ENCODE measurements around the gene PVALB.
"Not testable (repeated sequence)": the region's sequence is repeated elsewhere in the genome, so short reads cannot be mapped to it uniquely, and the experiment has no call there.

The PVALB gene

GRCh38 chr22:36758792-36759271 is 58.0 kb downstream of the PVALB start:
- H3K9me3 ChIP-seq (ENCODE audit: control insufficient read depth, low read length), result no peaks in the 10 kb centered on the region
- peaks cover 6% of the 10 kb centered on the region for H3K36me3 ChIP-seq (ENCODE audit: control insufficient read depth, insufficient read depth, low read length)
- H3K4me1 ChIP-seq (ENCODE audit: control insufficient read depth, insufficient read depth, low read length), result no peaks in the 10 kb centered on the region
- no peak overlapping the region for H3K4me3 ChIP-seq (ENCODE audit: insufficient read depth, low read depth, low read length)
- H3K27me3 ChIP-seq (ENCODE audit: control insufficient read depth, insufficient read depth, low read length, poor library complexity, severe bottlenecking), result no peaks in the 10 kb centered on the region
- 88% methylated on average over 15 of the region's 15 CpGs for WGBS, 2 experiments
- no peak overlapping the region for H3K27ac ChIP-seq (ENCODE audit: insufficient read depth, low read depth, low read length, poor library complexity, severe bottlenecking)

DNA sequence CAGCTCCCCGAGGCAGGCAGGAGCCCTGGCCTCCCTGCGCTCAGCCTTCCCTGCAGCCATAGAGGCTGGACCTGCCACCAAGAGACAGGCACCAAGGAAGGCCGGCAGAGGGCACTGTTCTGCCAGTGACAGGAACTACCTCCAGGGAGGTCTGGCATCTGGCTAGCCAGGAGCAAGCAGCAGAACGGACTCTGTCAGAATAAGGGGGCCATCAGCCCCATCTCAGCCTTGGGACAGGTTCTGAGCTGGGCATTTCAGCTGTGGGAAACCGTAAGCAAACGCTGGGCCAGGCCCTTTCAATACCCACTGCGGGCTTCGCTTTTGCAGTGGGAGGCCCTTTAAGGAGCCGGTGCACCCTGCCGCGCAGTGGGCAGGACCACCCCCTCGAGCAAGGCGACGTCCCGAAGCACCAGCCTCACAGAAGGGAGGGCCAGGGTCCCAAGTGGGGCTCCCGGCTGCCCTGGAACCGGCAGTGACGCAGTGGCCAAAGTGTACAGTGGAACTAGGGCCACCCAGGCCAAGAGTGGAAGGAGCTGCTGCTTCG is 59.1 kb downstream of the PVALB start:
- WGBS, 2 experiments, result 73 to 76% methylated on average over 18 to 19 of the region's 19 CpGs
- Histone ChIP-seq H3K36me3 (ENCODE audit: control insufficient read depth, insufficient read depth, low read length) (peaks cover 2% of the 10 kb centered on the region), H3K4me3 (ENCODE audit: insufficient read depth, low read depth, low read length) (no peak overlapping the region), H3K4me1 (ENCODE audit: control insufficient read depth, insufficient read depth, low read length) (no peaks in the 10 kb centered on the region), H3K27me3 (ENCODE audit: control insufficient read depth, insufficient read depth, low read length, poor library complexity, severe bottlenecking) (peaks cover 4% of the 10 kb centered on the region), H3K27ac (ENCODE audit: insufficient read depth, low read depth, low read length, poor library complexity, severe bottlenecking) (no peak overlapping the region), H3K9me3 (ENCODE audit: control insufficient read depth, low read length) (no peaks in the 10 kb centered on the region)

- Histone ChIP-seq H3K4me3 (ENCODE audit: insufficient read depth, low read depth, low read length) (no peak overlapping the region), H3K36me3 (ENCODE audit: control insufficient read depth, insufficient read depth, low read length) (no peaks in the 10 kb centered on the region), H3K27ac (ENCODE audit: insufficient read depth, low read depth, low read length, poor library complexity, severe bottlenecking) (no peak overlapping the region), H3K27me3 (ENCODE audit: control insufficient read depth, insufficient read depth, low read length, poor library complexity, severe bottlenecking) (peaks cover 4% of the 10 kb centered on the region), H3K4me1 (ENCODE audit: control insufficient read depth, insufficient read depth, low read length) (no peaks in the 10 kb centered on the region), H3K9me3 (ENCODE audit: control insufficient read depth, low read length) (no peaks in the 10 kb centered on the region)
- 84 to 85% methylated on average over 27 to 28 of the region's 28 CpGs for WGBS, 2 experiments
Observed at GRCh38 chr22:36756746-36757655, 59.8 kb downstream of the PVALB start.

DNA sequence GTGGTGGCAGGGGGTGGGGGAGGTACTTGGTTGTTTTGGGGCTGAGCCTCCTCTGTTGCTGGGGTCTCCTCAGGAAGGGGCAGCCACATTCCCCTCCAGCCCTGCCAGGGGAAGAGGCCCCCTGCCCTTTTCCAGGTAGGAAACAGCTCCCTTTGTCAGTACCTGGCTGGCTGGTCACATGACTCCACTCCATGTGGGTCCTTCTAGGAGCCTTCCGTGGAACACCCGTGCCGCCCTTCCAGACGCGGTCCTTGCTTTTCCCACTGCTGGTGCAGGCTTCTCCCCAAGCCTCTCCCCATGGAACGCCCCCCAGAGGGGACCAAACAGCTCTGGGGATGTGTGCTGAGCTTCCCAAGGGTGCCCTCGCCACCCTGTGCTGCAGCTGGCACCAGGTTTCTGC is 60.8 kb downstream of the PVALB start:
- H3K9me3 ChIP-seq (ENCODE audit: control insufficient read depth, low read length), result no peaks in the 10 kb centered on the region
- WGBS, 2 experiments, result 81 to 85% methylated on average over 7 of the region's 7 CpGs
- H3K27me3 ChIP-seq (ENCODE audit: control insufficient read depth, insufficient read depth, low read length, poor library complexity, severe bottlenecking), result peaks cover 4% of the 10 kb centered on the region
- H3K27ac ChIP-seq (ENCODE audit: insufficient read depth, low read depth, low read length, poor library complexity, severe bottlenecking), result no peak overlapping the region
- H3K36me3 ChIP-seq (ENCODE audit: control insufficient read depth, insufficient read depth, low read length), result no peaks in the 10 kb centered on the region
- no peak overlapping the region for H3K4me3 ChIP-seq (ENCODE audit: insufficient read depth, low read depth, low read length)
- H3K4me1 ChIP-seq (ENCODE audit: control insufficient read depth, insufficient read depth, low read length), result no peaks in the 10 kb centered on the region

DNA sequence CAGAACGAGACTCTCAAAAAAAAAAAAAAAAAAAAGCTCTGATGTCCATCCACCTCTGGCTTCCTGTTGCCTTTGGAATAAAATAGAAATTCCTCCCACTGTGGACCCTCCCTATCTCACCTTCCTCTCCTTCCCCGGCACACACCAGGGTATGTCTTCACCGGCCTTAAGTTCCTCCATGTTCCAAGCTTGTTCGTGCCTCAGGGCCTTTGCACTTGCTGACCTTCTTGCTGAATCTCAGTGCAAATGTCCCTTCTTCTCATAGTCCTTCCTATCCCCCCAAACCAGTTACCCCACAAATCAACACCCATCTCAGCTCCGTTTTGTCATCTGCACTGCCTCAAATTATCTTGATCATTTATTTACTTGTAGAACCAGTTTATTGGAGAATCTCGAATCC is 61.5 kb downstream of the PVALB start:
- no peak overlapping the region for H3K27ac ChIP-seq (ENCODE audit: insufficient read depth, low read depth, low read length, poor library complexity, severe bottlenecking)
- H3K27me3 ChIP-seq (ENCODE audit: control insufficient read depth, insufficient read depth, low read length, poor library complexity, severe bottlenecking), result peaks cover 4% of the 10 kb centered on the region
- H3K4me1 ChIP-seq (ENCODE audit: control insufficient read depth, insufficient read depth, low read length), result no peaks in the 10 kb centered on the region
- WGBS, 2 experiments, result 92 to 93% methylated on average over 6 of the region's 6 CpGs
- H3K9me3 ChIP-seq (ENCODE audit: control insufficient read depth, low read length), result no peaks in the 10 kb centered on the region
- H3K4me3 ChIP-seq (ENCODE audit: insufficient read depth, low read depth, low read length), result no peak overlapping the region
- no peaks in the 10 kb centered on the region for H3K36me3 ChIP-seq (ENCODE audit: control insufficient read depth, insufficient read depth, low read length)

- H3K9me3 ChIP-seq (ENCODE audit: control insufficient read depth, low read length); H3K27ac ChIP-seq (ENCODE audit: insufficient read depth, low read depth, low read length, poor library complexity, severe bottlenecking); H3K4me1 ChIP-seq (ENCODE audit: control insufficient read depth, insufficient read depth, low read length); H3K4me3 ChIP-seq (ENCODE audit: insufficient read depth, low read depth, low read length); H3K36me3 ChIP-seq (ENCODE audit: control insufficient read depth, insufficient read depth, low read length); H3K27me3 ChIP-seq (ENCODE audit: control insufficient read depth, insufficient read depth, low read length, poor library complexity, severe bottlenecking): not testable (repeated sequence)
- 94 to 95% methylated on average over 9 of the region's 9 CpGs for WGBS, 2 experiments
Observed at GRCh38 chr22:36754881-36755280, 62.0 kb downstream of the PVALB start.

- Histone ChIP-seq H3K4me1 (ENCODE audit: control insufficient read depth, insufficient read depth, low read length) (no peaks in the 10 kb centered on the region), H3K36me3 (ENCODE audit: control insufficient read depth, insufficient read depth, low read length) (no peaks in the 10 kb centered on the region), H3K4me3 (ENCODE audit: insufficient read depth, low read depth, low read length) (no peak overlapping the region), H3K9me3 (ENCODE audit: control insufficient read depth, low read length) (no peaks in the 10 kb centered on the region), H3K27ac (ENCODE audit: insufficient read depth, low read depth, low read length, poor library complexity, severe bottlenecking) (no peak overlapping the region), H3K27me3 (ENCODE audit: control insufficient read depth, insufficient read depth, low read length, poor library complexity, severe bottlenecking) (peaks cover 4% of the 10 kb centered on the region)
- WGBS, 2 experiments, result 83 to 85% methylated on average over 12 of the region's 12 CpGs
Observed at GRCh38 chr22:36753916-36754315, 62.9 kb downstream of the PVALB start.

GRCh38 chr22:36753120-36753802 is 63.6 kb downstream of the PVALB start:
- Histone ChIP-seq H3K27me3 (ENCODE audit: control insufficient read depth, insufficient read depth, low read length, poor library complexity, severe bottlenecking) (peaks cover 4% of the 10 kb centered on the region), H3K4me3 (ENCODE audit: insufficient read depth, low read depth, low read length) (no peak overlapping the region), H3K4me1 (ENCODE audit: control insufficient read depth, insufficient read depth, low read length) (no peaks in the 10 kb centered on the region), H3K27ac (ENCODE audit: insufficient read depth, low read depth, low read length, poor library complexity, severe bottlenecking) (no peak overlapping the region), H3K36me3 (ENCODE audit: control insufficient read depth, insufficient read depth, low read length) (no peaks in the 10 kb centered on the region), H3K9me3 (ENCODE audit: control insufficient read depth, low read length) (no peaks in the 10 kb centered on the region)
- 75% methylated on average over 4 of the region's 4 CpGs for WGBS, 2 experiments

Data from ectodermal cell (in vitro differentiated cells).